Heart left ventricle (tissue), 16 donors: ENCODE measurements around the gene NODAL. TPM values are rescaled to one million over a fixed set of nuclear protein-coding genes. Genes with fewer than 3 reads are reported as not detected.

Experiments used
- ATAC-seq, 4 donors: fragments of 200-7000 bp; cut with Tn5 transposase; one replicate each; pipeline ENCODE4 v1.9.1; 2020 to 2022; ENCODE audit warnings: moderate library complexity in 4 of 4, mild to moderate bottlenecking in 3 of 4, moderate number of reproducible peaks in 1 of 4
- DNase-seq, 5 donors: peaks; one replicate each; pipeline ENCODE4 v3.0.0-alpha.2; 2020
- H3K27ac ChIP-seq, 12 donors: fragments of 200-600 bp; sonication (generic) in 4 of 12; one replicate each; pipeline versions ENCODE4 v1.5.0 to v1.8.0; 2016 to 2022; ENCODE audit warnings: mild to moderate bottlenecking in 2 of 12
- H3K27me3 ChIP-seq, 9 donors: fragments of 200-600 bp; sonication (generic) in 2 of 9; one replicate each; pipeline versions ENCODE4 v1.5.1 to v1.8.0; 2016 to 2022; ENCODE audit warnings: mild to moderate bottlenecking in 3 of 9
- H3K36me3 ChIP-seq, 9 donors: fragments of 200-600 bp; sonication (generic) in 2 of 9; one replicate each; pipeline versions ENCODE4 v1.5.0 to v1.8.0; 2018 to 2022; ENCODE audit warnings: mild to moderate bottlenecking in 2 of 9
- H3K4me1 ChIP-seq, 12 donors: fragments of 200-600 bp; sonication (generic) in 4 of 12; one replicate each; pipeline versions ENCODE4 v1.5.0 to v1.8.0; 2016 to 2022; ENCODE audit warnings: mild to moderate bottlenecking in 3 of 12
- H3K4me3 ChIP-seq, 12 donors: fragments of 200-600 bp; sonication (generic) in 4 of 12; one replicate each; pipeline versions ENCODE4 v1.5.0 to v1.8.0; 2017 to 2022; ENCODE audit warnings: mild to moderate bottlenecking in 9 of 12, moderate library complexity in 4 of 12
- H3K9me3 ChIP-seq, 12 donors: fragments of 200-600 bp; sonication (generic) in 4 of 12; one replicate each; pipeline versions ENCODE4 v1.5.0 to v1.8.0; 2016 to 2022; ENCODE audit warnings: mild to moderate bottlenecking in 1 of 12
- POLR2A ChIP-seq, 2 donors: fragments of 450-650 bp; IDR thresholded peaks; one replicate each; pipeline ENCODE4 v1.6.1; 2017; ENCODE audit warnings: antibody characterized with exemption in 2 of 2, mild to moderate bottlenecking in 2 of 2, moderate library complexity in 2 of 2
- WGBS, 4 donors: extraction: QIAGEN DNeasy Blood & Tissue Kit in 2 of 4; methylation state at CpG; one replicate each; pipeline versions ENCODE4 v1.1.5 to v1.1.7; 2013 to 2018; 5-methylcytosine and 5-hydroxymethylcytosine counted together
- intact Hi-C, 10 donors: fragments of 100-400 bp; cut with DNase I; formaldehyde crosslinking; loops; one replicate each; pipeline versions ENCODE4 v1.11.1 to v1.14.2; 2022
- polyA plus RNA-seq, 2 donors: library from polyadenylated mRNA; stranded (reverse); fragments of 200-250 nt; gene quantifications; one replicate each; pipeline ENCODE4 v1.2.3, GENCODE V29; 2013
- total RNA-seq, 9 donors: library from RNA; depleted of rRNA in 2 of 9; stranded (reverse); fragments of >200 nt in 2 of 9; fragmentation: NEBNext Ultra II Directional in 3 of 9; extraction: Animal tissue kit (Norgen Biotek cat#: 25700) in 3 of 9; gene quantifications; one replicate each; pipeline versions ENCODE4 v1.1.0 to v1.2.4, GENCODE V29; 2016 to 2023
- TF ChIP-seq, protein P1 (sequence below), 12 donors: fragments of 200-600 bp; sonication (generic) in 4 of 12; IDR thresholded peaks; one replicate each; pipeline versions ENCODE4 v1.5.0 to v1.8.0; 2018 to 2022; ENCODE audit warnings: antibody characterized with exemption in 12 of 12, mild to moderate bottlenecking in 5 of 12
- donor health status: ischemic (EF 13 %, LVEDD 7.1; RV severe dilation, severe dysfunction).
- donor health status: healthy with polysubstance abuse.
- donor health status: DM: no; HTN: yes; CAD: no.
- donor health status: DM: no; HTN: no; CAD: no.
- donor health status: ischemic (EF 25% LVEDD 6.9; RV normal size, moderate dysfunction).
- donor health status: ischemic (EF 25% LVEDD 5.7; RV mildly dilated, moderate dysfunction).
- donor health status: healthy.
- donor health status: DM: yes; HTN: yes; CAD: no.
- donor health status: ischemic (EF 35%, LVEDD 5.7; RV mildly dilated, moderate dysfunction).
- donor health status: nonischemic (EF 11% LVEDD 7.7; RV severe dilation, severe dysfunction).
- donor health status: DM: yes; HTN: yes; CAD: no.
- donor health status: PGD.
- donor health status: ischemic (EF 29% LVEDD 5.4; RV normal size, mild dysfunction).
- donor health status: nonischemic (EF 23%, LVEDD 6.1; RV moderate dilation, normal function).

The NODAL gene
- total and polyA plus RNA-seq, 11 donors = 0.22 to 0.37 TPM; not detected in 9

DNA sequence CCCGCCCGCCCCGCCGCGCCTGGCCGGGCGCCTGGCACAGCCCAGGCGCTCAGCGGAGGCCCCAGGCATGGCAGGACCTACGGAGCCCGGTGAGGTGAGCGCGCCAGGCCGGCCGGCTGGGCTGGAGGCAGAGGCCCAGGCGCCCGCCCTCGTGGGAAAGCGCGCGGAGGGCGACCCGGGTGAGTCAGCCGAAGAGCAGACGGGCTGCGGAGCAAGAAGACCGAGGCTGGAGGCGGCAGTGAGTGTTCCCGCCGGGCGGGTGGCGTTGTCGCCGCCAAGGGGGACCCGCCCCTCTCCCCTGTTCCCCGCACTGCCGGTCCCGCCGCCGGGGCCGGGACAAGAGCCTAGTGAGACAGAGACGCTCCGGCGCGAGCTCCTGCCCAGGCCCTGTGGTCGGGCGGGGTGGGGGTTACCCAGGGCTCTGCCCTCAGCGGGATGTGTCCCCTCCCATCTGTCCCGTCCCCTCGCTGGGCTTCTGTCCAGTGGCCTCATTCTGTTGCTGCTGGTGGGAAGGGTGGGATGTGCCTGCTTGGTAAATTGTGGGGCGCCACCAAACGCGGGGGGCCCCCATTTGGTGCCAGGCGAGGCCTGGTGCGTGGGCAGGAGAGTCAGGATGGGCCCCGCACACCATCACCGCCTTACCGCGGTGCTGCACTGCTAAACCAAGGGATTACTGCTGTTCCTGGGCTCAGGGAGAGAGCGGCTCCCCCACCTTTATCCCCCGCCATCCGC is 17.0 kb upstream of the NODAL start:
- no peaks in the 10 kb centered on the region for H3K9me3 ChIP-seq
- H3K27ac ChIP-seq = peak overlapping the region; percentile 42 to 92 (median 80)
- ATAC-seq (peak; percentile 18 to 81 (median 70)), DNase-seq (peak; percentile 73 to 91 (median 82))
- intact Hi-C loops = loop anchor here in 3 of 10 donors (2.0 to 5.0 kb wide), 3 partner anchors 54 to 424 kb away; partner anchors contain the start of gene EIF4EBP2 (in 1 of the 3)
- TF ChIP-seq, protein P1, sequence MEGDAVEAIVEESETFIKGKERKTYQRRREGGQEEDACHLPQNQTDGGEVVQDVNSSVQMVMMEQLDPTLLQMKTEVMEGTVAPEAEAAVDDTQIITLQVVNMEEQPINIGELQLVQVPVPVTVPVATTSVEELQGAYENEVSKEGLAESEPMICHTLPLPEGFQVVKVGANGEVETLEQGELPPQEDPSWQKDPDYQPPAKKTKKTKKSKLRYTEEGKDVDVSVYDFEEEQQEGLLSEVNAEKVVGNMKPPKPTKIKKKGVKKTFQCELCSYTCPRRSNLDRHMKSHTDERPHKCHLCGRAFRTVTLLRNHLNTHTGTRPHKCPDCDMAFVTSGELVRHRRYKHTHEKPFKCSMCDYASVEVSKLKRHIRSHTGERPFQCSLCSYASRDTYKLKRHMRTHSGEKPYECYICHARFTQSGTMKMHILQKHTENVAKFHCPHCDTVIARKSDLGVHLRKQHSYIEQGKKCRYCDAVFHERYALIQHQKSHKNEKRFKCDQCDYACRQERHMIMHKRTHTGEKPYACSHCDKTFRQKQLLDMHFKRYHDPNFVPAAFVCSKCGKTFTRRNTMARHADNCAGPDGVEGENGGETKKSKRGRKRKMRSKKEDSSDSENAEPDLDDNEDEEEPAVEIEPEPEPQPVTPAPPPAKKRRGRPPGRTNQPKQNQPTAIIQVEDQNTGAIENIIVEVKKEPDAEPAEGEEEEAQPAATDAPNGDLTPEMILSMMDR (IDR thresholded peaks at IDR 0.05) = no peak
- TF ChIP-seq POLR2A (IDR thresholded peaks at IDR 0.05) = no peak
- peaks cover 0 to 49% (median 30%) of the 10 kb centered on the region in 12 donors for H3K4me1 ChIP-seq
- WGBS, 4 donors = 8 to 16% (median 13%) methylated on average over 34 to 62 of the region's 62 CpGs
- no peaks in the 10 kb centered on the region for H3K36me3 ChIP-seq
- peak overlapping the region; percentile 16 to 60 (median 48) for H3K4me3 ChIP-seq
- peaks cover 0 to 17% (median 0%) of the 10 kb centered on the region in 9 donors for H3K27me3 ChIP-seq

DNA sequence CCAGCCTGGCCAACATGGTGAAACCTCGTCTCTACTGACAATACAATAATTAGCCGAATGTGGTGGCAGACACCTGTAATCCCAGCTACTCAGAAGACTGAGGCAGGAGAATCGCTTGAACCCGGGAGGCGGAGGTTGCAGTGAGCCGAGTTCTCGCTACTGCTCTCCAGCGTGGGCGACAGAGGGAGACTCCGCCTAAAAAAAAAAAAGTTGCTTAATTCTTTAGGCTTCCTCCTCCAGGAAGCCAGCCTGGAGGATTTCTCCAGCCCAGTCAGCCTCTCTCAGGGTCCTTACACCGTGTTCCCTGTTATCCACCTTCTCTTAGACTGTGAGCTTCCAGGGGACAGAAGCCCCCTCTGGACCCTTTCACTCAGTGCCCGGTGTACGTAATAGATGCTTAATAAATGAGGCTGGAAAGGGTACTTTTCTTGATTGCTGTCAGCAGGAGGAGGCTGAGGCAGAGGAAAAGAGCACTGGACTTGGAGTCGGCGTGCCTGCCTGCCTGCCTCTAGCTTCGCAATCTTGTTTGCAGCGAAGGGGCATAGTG is 16.4 kb upstream of the NODAL start:
- ATAC-seq (no peak), DNase-seq (no peak)
- intact Hi-C loops = loop anchor here in 3 of 10 donors (2.0 to 5.0 kb wide), 3 partner anchors 53 to 424 kb away; partner anchors contain the start of gene EIF4EBP2 (in 1 of the 3)
- no peak for TF ChIP-seq POLR2A (IDR thresholded peaks at IDR 0.05)
- TF ChIP-seq, protein P1 (IDR thresholded peaks at IDR 0.05) = no peak
- H3K4me1 ChIP-seq = peaks cover 0 to 42% (median 26%) of the 10 kb centered on the region in 12 donors
- 52 to 65% (median 61%) methylated on average over 17 of the region's 17 CpGs for WGBS, 4 donors
- H3K27ac ChIP-seq = peak overlapping the region; percentile 42 to 92 (median 80)
- peaks cover 0 to 17% (median 0%) of the 10 kb centered on the region in 9 donors for H3K27me3 ChIP-seq
- peak overlapping the region; percentile 16 to 60 (median 48) for H3K4me3 ChIP-seq
- no peaks in the 10 kb centered on the region for H3K36me3 ChIP-seq
- no peaks in the 10 kb centered on the region for H3K9me3 ChIP-seq

DNA sequence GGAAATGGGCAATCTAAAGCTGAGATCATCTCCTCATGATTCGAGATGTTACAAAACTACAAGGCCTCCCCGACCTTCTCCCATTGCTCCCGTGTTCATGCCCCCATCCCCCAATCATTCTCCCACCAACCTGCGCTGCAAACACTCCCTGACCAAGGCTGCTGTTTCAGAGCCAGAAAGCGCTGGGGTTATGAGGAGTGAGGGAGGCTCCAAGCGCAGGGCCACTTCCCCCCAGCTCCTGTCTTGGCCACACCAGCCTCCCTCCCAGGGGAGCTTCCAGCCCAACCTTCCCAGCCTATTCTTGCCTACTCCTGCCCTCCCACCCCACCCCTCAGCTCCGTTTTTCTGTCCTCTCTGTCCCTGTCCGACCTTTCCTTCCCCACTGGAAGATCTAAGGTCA is 14.7 kb upstream of the NODAL start:
- intact Hi-C loops = loop anchor here in 2 of 10 donors (5.0 kb wide), 2 partner anchors 234 to 426 kb away; no protein-coding TSS in a partner anchor
- 68 to 73% (median 70%) methylated on average over 8 of the region's 8 CpGs for WGBS, 4 donors
- ATAC-seq (no peak), DNase-seq (no peak)
- TF ChIP-seq, protein P1 (IDR thresholded peaks at IDR 0.05) = no peak
- no peak for TF ChIP-seq POLR2A (IDR thresholded peaks at IDR 0.05)
- Histone ChIP-seq H3K9me3 (no peaks in the 10 kb centered on the region), H3K27ac (no peak overlapping the region), H3K4me1 (peaks cover 0 to 25% (median 14%) of the 10 kb centered on the region in 12 donors), H3K4me3 (no peak overlapping the region), H3K36me3 (no peaks in the 10 kb centered on the region), H3K27me3 (peaks cover 0 to 17% (median 0%) of the 10 kb centered on the region in 9 donors)

DNA sequence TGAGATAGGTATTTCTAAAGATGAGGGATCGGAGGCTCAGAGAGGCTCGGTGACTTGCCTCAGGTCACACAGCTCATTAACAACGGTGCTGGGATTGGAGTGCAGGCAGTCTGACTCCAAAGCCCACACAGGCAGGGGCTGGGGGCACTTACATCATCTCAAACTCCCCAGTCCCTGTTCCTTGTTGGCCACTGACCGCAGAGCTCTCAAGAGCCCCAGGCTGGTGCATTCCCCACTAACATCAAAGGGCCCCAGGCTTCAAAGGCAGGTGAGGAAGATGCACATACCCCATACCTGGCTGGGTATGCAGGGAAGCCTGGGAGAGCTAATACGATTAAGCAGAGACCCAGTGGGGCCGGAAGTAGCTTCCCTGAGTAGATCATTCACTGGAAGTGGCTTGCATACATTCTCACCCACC is 13.7 kb upstream of the NODAL start:
- H3K9me3 ChIP-seq = no peaks in the 10 kb centered on the region
- DNase-seq = no peak
- H3K4me1 ChIP-seq = peaks cover 0 to 23% (median 14%) of the 10 kb centered on the region in 12 donors
- H3K27me3 ChIP-seq = peaks cover 0 to 17% (median 0%) of the 10 kb centered on the region in 9 donors
- no peak overlapping the region for H3K4me3 ChIP-seq
- WGBS, 4 donors = 75 to 82% (median 79%) methylated on average over 5 to 6 of the region's 6 CpGs
- no peak for ATAC-seq
- no peak for TF ChIP-seq POLR2A (IDR thresholded peaks at IDR 0.05)
- TF ChIP-seq, protein P1 (IDR thresholded peaks at IDR 0.05) = no peak
- no peaks in the 10 kb centered on the region for H3K36me3 ChIP-seq
- no peak overlapping the region for H3K27ac ChIP-seq
- intact Hi-C loops = loop anchor here in 2 of 10 donors (5.0 kb wide), 2 partner anchors 233 to 427 kb away; no protein-coding TSS in a partner anchor
